Measurements from ENCODE around the gene PBX1. TPM values are rescaled to one million over a fixed set of nuclear protein-coding genes. Genes with fewer than 3 reads are reported as not detected.

Gene PBX1
- total and polyA plus RNA-seq, 2 experiments from 2014 or later: 40.0 to 104 TPM

DNA sequence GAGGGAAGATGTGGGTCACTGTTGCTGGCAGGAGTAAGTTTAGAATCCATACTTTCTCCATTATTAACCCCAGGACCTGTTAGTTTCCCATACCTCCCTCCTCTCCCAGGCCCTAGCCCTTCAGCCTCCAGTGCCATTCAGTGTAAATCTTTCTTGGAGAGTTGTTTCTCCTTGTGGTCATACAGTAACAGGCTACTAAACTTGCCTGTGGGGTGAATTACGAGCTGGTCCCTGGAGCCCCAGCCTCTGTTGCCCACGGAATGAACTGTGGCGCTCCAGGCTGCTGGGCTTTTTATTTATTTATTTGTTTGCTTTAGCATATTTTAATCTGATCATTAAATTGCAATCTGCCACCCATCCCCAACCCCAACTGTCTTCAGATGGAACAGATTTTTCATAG lies 305.2 kb downstream of the PBX1 start:
- Mint-ChIP-seq H3K4me3 (no peak overlapping the region), H3K36me3 (ENCODE audit: low read depth) (no peaks in the 10 kb centered on the region), H3K27ac (no peak overlapping the region), H3K27me3 (ENCODE audit: insufficient read depth, low read depth, poor library complexity) (peaks cover 10% of the 10 kb centered on the region), H3K4me1 (peaks cover 5% of the 10 kb centered on the region), H3K9me3 (no peaks in the 10 kb centered on the region)
- H3K36me3 ChIP-seq (ENCODE audit: insufficient read depth): no peaks in the 10 kb centered on the region
- ATAC-seq (no peak), DNase-seq (ENCODE audit: low spot score) (no peak)
- no peak overlapping the region for H3K4me3 ChIP-seq
- H3F3A ChIP-seq (replicated peaks; ENCODE audit: low read depth): no peaks in the 10 kb centered on the region
- H3K4me1 ChIP-seq (ENCODE audit: insufficient read depth): no peaks in the 10 kb centered on the region
- TF ChIP-seq, protein P1, sequence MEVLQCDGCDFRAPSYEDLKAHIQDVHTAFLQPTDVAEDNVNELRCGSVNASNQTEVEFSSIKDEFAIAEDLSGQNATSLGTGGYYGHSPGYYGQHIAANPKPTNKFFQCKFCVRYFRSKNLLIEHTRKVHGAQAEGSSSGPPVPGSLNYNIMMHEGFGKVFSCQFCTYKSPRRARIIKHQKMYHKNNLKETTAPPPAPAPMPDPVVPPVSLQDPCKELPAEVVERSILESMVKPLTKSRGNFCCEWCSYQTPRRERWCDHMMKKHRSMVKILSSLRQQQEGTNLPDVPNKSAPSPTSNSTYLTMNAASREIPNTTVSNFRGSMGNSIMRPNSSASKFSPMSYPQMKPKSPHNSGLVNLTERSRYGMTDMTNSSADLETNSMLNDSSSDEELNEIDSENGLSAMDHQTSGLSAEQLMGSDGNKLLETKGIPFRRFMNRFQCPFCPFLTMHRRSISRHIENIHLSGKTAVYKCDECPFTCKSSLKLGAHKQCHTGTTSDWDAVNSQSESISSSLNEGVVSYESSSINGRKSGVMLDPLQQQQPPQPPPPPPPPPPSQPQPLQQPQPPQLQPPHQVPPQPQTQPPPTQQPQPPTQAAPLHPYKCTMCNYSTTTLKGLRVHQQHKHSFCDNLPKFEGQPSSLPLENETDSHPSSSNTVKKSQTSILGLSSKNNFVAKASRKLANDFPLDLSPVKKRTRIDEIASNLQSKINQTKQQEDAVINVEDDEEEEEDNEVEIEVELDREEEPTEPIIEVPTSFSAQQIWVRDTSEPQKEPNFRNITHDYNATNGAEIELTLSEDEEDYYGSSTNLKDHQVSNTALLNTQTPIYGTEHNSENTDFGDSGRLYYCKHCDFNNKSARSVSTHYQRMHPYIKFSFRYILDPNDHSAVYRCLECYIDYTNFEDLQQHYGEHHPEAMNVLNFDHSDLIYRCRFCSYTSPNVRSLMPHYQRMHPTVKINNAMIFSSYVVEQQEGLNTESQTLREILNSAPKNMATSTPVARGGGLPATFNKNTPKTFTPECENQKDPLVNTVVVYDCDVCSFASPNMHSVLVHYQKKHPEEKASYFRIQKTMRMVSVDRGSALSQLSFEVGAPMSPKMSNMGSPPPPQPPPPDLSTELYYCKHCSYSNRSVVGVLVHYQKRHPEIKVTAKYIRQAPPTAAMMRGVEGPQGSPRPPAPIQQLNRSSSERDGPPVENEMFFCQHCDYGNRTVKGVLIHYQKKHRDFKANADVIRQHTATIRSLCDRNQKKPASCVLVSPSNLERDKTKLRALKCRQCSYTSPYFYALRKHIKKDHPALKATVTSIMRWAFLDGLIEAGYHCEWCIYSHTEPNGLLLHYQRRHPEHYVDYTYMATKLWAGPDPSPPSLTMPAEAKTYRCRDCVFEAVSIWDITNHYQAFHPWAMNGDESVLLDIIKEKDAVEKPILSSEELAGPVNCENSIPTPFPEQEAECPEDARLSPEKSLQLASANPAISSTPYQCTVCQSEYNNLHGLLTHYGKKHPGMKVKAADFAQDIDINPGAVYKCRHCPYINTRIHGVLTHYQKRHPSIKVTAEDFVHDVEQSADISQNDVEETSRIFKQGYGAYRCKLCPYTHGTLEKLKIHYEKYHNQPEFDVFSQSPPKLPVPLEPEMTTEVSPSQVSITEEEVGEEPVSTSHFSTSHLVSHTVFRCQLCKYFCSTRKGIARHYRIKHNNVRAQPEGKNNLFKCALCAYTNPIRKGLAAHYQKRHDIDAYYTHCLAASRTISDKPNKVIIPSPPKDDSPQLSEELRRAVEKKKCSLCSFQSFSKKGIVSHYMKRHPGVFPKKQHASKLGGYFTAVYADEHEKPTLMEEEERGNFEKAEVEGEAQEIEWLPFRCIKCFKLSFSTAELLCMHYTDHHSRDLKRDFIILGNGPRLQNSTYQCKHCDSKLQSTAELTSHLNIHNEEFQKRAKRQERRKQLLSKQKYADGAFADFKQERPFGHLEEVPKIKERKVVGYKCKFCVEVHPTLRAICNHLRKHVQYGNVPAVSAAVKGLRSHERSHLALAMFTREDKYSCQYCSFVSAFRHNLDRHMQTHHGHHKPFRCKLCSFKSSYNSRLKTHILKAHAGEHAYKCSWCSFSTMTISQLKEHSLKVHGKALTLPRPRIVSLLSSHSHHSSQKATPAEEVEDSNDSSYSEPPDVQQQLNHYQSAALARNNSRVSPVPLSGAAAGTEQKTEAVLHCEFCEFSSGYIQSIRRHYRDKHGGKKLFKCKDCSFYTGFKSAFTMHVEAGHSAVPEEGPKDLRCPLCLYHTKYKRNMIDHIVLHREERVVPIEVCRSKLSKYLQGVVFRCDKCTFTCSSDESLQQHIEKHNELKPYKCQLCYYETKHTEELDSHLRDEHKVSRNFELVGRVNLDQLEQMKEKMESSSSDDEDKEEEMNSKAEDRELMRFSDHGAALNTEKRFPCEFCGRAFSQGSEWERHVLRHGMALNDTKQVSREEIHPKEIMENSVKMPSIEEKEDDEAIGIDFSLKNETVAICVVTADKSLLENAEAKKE (CRISPR knock-in tag; IDR thresholded peaks at IDR 0.05): no peak
- TF ChIP-seq, protein P2, sequence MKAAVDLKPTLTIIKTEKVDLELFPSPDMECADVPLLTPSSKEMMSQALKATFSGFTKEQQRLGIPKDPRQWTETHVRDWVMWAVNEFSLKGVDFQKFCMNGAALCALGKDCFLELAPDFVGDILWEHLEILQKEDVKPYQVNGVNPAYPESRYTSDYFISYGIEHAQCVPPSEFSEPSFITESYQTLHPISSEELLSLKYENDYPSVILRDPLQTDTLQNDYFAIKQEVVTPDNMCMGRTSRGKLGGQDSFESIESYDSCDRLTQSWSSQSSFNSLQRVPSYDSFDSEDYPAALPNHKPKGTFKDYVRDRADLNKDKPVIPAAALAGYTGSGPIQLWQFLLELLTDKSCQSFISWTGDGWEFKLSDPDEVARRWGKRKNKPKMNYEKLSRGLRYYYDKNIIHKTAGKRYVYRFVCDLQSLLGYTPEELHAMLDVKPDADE (IDR thresholded peaks at IDR 0.05): no peak
- TF ChIP-seq CREB1 (CRISPR knock-in tag; IDR thresholded peaks at IDR 0.05; ENCODE audit: low read depth) (no peak), ZNF114 (CRISPR knock-in tag; IDR thresholded peaks at IDR 0.05) (no peak), POLR2AphosphoS5 (IDR thresholded peaks at IDR 0.05; ENCODE audit: low read depth) (no peak), ZNF331 (CRISPR knock-in tag; IDR thresholded peaks at IDR 0.05; ENCODE audit: low read depth) (no peak), STAT1 (IDR thresholded peaks at IDR 0.05; ENCODE audit: unreplicated experiment) (no peak), EZH2 (IDR thresholded peaks at IDR 0.05; ENCODE audit: low read depth, unreplicated experiment) (no peak), JUNB (IDR thresholded peaks at IDR 0.05; ENCODE audit: unreplicated experiment) (no peak), NANOG (IDR thresholded peaks at IDR 0.05; ENCODE audit: borderline replicate concordance) (no peak), EZH2phosphoT487 (IDR thresholded peaks at IDR 0.05; ENCODE audit: unreplicated experiment) (no peak)
- TF ChIP-seq, protein P3, sequence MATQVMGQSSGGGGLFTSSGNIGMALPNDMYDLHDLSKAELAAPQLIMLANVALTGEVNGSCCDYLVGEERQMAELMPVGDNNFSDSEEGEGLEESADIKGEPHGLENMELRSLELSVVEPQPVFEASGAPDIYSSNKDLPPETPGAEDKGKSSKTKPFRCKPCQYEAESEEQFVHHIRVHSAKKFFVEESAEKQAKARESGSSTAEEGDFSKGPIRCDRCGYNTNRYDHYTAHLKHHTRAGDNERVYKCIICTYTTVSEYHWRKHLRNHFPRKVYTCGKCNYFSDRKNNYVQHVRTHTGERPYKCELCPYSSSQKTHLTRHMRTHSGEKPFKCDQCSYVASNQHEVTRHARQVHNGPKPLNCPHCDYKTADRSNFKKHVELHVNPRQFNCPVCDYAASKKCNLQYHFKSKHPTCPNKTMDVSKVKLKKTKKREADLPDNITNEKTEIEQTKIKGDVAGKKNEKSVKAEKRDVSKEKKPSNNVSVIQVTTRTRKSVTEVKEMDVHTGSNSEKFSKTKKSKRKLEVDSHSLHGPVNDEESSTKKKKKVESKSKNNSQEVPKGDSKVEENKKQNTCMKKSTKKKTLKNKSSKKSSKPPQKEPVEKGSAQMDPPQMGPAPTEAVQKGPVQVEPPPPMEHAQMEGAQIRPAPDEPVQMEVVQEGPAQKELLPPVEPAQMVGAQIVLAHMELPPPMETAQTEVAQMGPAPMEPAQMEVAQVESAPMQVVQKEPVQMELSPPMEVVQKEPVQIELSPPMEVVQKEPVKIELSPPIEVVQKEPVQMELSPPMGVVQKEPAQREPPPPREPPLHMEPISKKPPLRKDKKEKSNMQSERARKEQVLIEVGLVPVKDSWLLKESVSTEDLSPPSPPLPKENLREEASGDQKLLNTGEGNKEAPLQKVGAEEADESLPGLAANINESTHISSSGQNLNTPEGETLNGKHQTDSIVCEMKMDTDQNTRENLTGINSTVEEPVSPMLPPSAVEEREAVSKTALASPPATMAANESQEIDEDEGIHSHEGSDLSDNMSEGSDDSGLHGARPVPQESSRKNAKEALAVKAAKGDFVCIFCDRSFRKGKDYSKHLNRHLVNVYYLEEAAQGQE (IDR thresholded peaks at IDR 0.05; ENCODE audit: unreplicated experiment): no peak
- TF ChIP-seq, protein P4, sequence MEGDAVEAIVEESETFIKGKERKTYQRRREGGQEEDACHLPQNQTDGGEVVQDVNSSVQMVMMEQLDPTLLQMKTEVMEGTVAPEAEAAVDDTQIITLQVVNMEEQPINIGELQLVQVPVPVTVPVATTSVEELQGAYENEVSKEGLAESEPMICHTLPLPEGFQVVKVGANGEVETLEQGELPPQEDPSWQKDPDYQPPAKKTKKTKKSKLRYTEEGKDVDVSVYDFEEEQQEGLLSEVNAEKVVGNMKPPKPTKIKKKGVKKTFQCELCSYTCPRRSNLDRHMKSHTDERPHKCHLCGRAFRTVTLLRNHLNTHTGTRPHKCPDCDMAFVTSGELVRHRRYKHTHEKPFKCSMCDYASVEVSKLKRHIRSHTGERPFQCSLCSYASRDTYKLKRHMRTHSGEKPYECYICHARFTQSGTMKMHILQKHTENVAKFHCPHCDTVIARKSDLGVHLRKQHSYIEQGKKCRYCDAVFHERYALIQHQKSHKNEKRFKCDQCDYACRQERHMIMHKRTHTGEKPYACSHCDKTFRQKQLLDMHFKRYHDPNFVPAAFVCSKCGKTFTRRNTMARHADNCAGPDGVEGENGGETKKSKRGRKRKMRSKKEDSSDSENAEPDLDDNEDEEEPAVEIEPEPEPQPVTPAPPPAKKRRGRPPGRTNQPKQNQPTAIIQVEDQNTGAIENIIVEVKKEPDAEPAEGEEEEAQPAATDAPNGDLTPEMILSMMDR (conservative IDR thresholded peaks at IDR 0.05; ENCODE audit: low read depth in 2 of 2): no peak
- no peak overlapping the region for H2AFZ ChIP-seq
- H3K79me2 ChIP-seq (replicated peaks; ENCODE audit: insufficient read depth): no peaks in the 10 kb centered on the region
- H4K20me1 ChIP-seq (replicated peaks; ENCODE audit: insufficient read depth): peaks cover 3% of the 10 kb centered on the region; the same call in 1 of the 2 replicates
- no peaks in the 10 kb centered on the region for H3K27me3 ChIP-seq (ENCODE audit: insufficient read depth)
- no peak overlapping the region for H3K27ac ChIP-seq (ENCODE audit: low read depth)
- no peaks in the 10 kb centered on the region for H3K9me2 ChIP-seq (ENCODE audit: insufficient read depth)
- no peak overlapping the region for H3K4me2 ChIP-seq

All from GM23338 (cell line).